Neural crest cell (in vitro differentiated cells): ENCODE data around the gene SMAD9. TPM values are rescaled to one million over a fixed set of nuclear protein-coding genes. Genes with fewer than 3 reads are reported as not detected.
"Not testable (repeated sequence)": the region's sequence is repeated elsewhere in the genome, so short reads cannot be mapped to it uniquely, and the experiment has no call there.

Experiments used
- DNase-seq: peaks from one replicate; pipeline ENCODE4 v3.0.0; 2021; ENCODE audit warnings: low read depth, mixed read lengths, low spot score
- H3K27ac Mint-ChIP-seq: one replicate; pipeline ENCODE4 v1.8.0; 2021; ENCODE audit warnings: mild to moderate bottlenecking, mixed read lengths; ENCODE audit not compliant: unreplicated experiment
- H3K27me3 Mint-ChIP-seq: 2 replicates; pipeline ENCODE4 v1.8.0; 2021; ENCODE audit warnings: low read depth, mild to moderate bottlenecking, mixed read lengths
- H3K36me3 Mint-ChIP-seq: 2 replicates; pipeline ENCODE4 v1.8.0; 2021; ENCODE audit warnings: low read depth, mild to moderate bottlenecking, mixed read lengths
- H3K4me1 Mint-ChIP-seq: 2 replicates; pipeline ENCODE4 v1.8.0; 2021; ENCODE audit warnings: mixed read lengths
- H3K4me3 Mint-ChIP-seq: one replicate; pipeline ENCODE4 v1.8.0; 2021; ENCODE audit warnings: mild to moderate bottlenecking, mixed read lengths
- H3K9me3 Mint-ChIP-seq: 2 replicates; pipeline ENCODE4 v1.8.0; 2021; ENCODE audit warnings: mixed read lengths
- CTCF ChIP-seq: fragments of 200-600 bp; sonication (generic); conservative IDR thresholded peaks from 2 replicates; pipeline ENCODE4 v1.5.0; 2021; ENCODE audit warnings: antibody characterized with exemption, mild to moderate bottlenecking
- total RNA-seq: library from RNA; stranded (reverse); gene quantifications from 2 replicates; pipeline ENCODE4 v1.2.1, GENCODE V29; 2021

SMAD9 gene
- total RNA-seq, 1 donor from 2014 or later, result 2.2 TPM

GRCh38 chr13:36885901-36886300 lies 34.1 kb downstream of the SMAD9 start:
- no peak for TF ChIP-seq CTCF
- H3K36me3 Mint-ChIP-seq, result no peaks in the 10 kb centered on the region
- H3K9me3 Mint-ChIP-seq, result no peaks in the 10 kb centered on the region
- H3K4me3 Mint-ChIP-seq, result no peak overlapping the region
- peaks cover 8% of the 10 kb centered on the region for H3K4me1 Mint-ChIP-seq
- no peak for DNase-seq
- H3K27me3 Mint-ChIP-seq, result peaks cover 6% of the 10 kb centered on the region
- H3K27ac Mint-ChIP-seq, result no peak overlapping the region

- no peak overlapping the region for H3K4me3 Mint-ChIP-seq
- no peaks in the 10 kb centered on the region for H3K36me3 Mint-ChIP-seq
- H3K9me3 Mint-ChIP-seq, result no peaks in the 10 kb centered on the region
- no peak for DNase-seq
- H3K27me3 Mint-ChIP-seq, result peaks cover 6% of the 10 kb centered on the region
- H3K27ac Mint-ChIP-seq, result no peak overlapping the region
- H3K4me1 Mint-ChIP-seq, result peaks cover 8% of the 10 kb centered on the region
- TF ChIP-seq CTCF, result no peak
These were observed 35.8 kb downstream of the SMAD9 start for GRCh38 chr13:36884235-36884634.

- Mint-ChIP-seq H3K27ac (no peak overlapping the region), H3K27me3 (peaks cover 6% of the 10 kb centered on the region)
These were observed 36.2 kb downstream of the SMAD9 start for GRCh38 chr13:36883824-36884223.

GRCh38 chr13:36883392-36883791 lies 36.6 kb downstream of the SMAD9 start:
- DNase-seq, H3K4me1 Mint-ChIP-seq, H3K36me3 Mint-ChIP-seq, H3K27me3 Mint-ChIP-seq, H3K4me3 Mint-ChIP-seq, H3K9me3 Mint-ChIP-seq, H3K27ac Mint-ChIP-seq: not testable (repeated sequence)

More at GRCh38 chr13:36883824-36884223, 36.2 kb downstream of the SMAD9 start:
- DNase-seq, result no peak
- Mint-ChIP-seq H3K4me3 (no peak overlapping the region), H3K9me3 (no peaks in the 10 kb centered on the region), H3K36me3 (no peaks in the 10 kb centered on the region), H3K4me1 (peaks cover 8% of the 10 kb centered on the region)
- no peak for TF ChIP-seq CTCF

GRCh38 chr13:36882829-36883390 lies 37.1 kb downstream of the SMAD9 start:
- TF ChIP-seq CTCF, result no peak
- Mint-ChIP-seq H3K4me3 (no peak overlapping the region), H3K36me3 (no peaks in the 10 kb centered on the region), H3K27ac (no peak overlapping the region), H3K27me3 (peaks cover 6% of the 10 kb centered on the region), H3K4me1 (peaks cover 8% of the 10 kb centered on the region), H3K9me3 (no peaks in the 10 kb centered on the region)
- no peak for DNase-seq

GRCh38 chr13:36880961-36881360 lies 39.1 kb downstream of the SMAD9 start:
- no peak for DNase-seq
- Mint-ChIP-seq H3K9me3 (no peaks in the 10 kb centered on the region), H3K36me3 (no peaks in the 10 kb centered on the region), H3K27me3 (no peaks in the 10 kb centered on the region), H3K27ac (no peak overlapping the region), H3K4me1 (peaks cover 3% of the 10 kb centered on the region), H3K4me3 (no peak overlapping the region)
- TF ChIP-seq CTCF, result no peak
